Nephron progenitor cell (in vitro differentiated cells): ENCODE measurements around the gene PRPH2.
"Not testable (repeated sequence)": the region's sequence is repeated elsewhere in the genome, so short reads cannot be mapped to it uniquely, and the experiment has no call there.

ENCODE experiments used
- DNase-seq: peaks from one replicate; pipeline ENCODE4 v3.0.0; 2021
- H3K27ac Mint-ChIP-seq: 2 replicates; pipeline ENCODE4 v1.8.0; 2021; ENCODE audit warnings: mild to moderate bottlenecking, moderate library complexity, mixed read lengths
- H3K27me3 Mint-ChIP-seq: 2 replicates; pipeline ENCODE4 v1.8.0; 2021; ENCODE audit warnings: mild to moderate bottlenecking, low read depth, mixed read lengths; ENCODE audit not compliant: poor library complexity
- H3K36me3 Mint-ChIP-seq: 2 replicates; pipeline ENCODE4 v1.8.0; 2021; ENCODE audit warnings: low read depth, mixed read lengths
- H3K4me1 Mint-ChIP-seq: 2 replicates; pipeline ENCODE4 v1.8.0; 2021; ENCODE audit warnings: mixed read lengths
- H3K4me3 Mint-ChIP-seq: 2 replicates; pipeline ENCODE4 v1.8.0; 2021; ENCODE audit warnings: mild to moderate bottlenecking, moderate library complexity, mixed read lengths
- H3K9me3 Mint-ChIP-seq: 2 replicates; pipeline ENCODE4 v1.8.0; 2021; ENCODE audit warnings: mild to moderate bottlenecking, moderate library complexity, mixed read lengths
- CTCF ChIP-seq: fragments of 200-600 bp; sonication (generic); IDR thresholded peaks from 2 replicates; pipeline ENCODE4 v1.5.0; 2021; ENCODE audit warnings: antibody characterized with exemption

The PRPH2 gene

GRCh38 chr6:42708096-42708495 lies 14.3 kb downstream of the PRPH2 start:
- Mint-ChIP-seq H3K27ac (no peak overlapping the region), H3K36me3 (no peaks in the 10 kb centered on the region), H3K27me3 (peaks cover 6% of the 10 kb centered on the region), H3K4me3 (no peak overlapping the region), H3K4me1 (peaks cover 26% of the 10 kb centered on the region), H3K9me3 (peaks cover 25% of the 10 kb centered on the region)
- no peak for TF ChIP-seq CTCF
- DNase-seq, result no peak

GRCh38 chr6:42707595-42707994 lies 14.8 kb downstream of the PRPH2 start:
- H3K27ac Mint-ChIP-seq, result no peak overlapping the region
- peaks cover 6% of the 10 kb centered on the region for H3K27me3 Mint-ChIP-seq
- TF ChIP-seq CTCF, result no peak
- no peak overlapping the region for H3K4me3 Mint-ChIP-seq
- no peak for DNase-seq
- peaks cover 23% of the 10 kb centered on the region for H3K9me3 Mint-ChIP-seq
- no peaks in the 10 kb centered on the region for H3K36me3 Mint-ChIP-seq
- peaks cover 26% of the 10 kb centered on the region for H3K4me1 Mint-ChIP-seq

- H3K9me3 Mint-ChIP-seq, result no peaks in the 10 kb centered on the region
- no peak for TF ChIP-seq CTCF
- no peak overlapping the region for H3K4me3 Mint-ChIP-seq
- peaks cover 20% of the 10 kb centered on the region for H3K4me1 Mint-ChIP-seq
- DNase-seq, result no peak
- H3K27ac Mint-ChIP-seq, result no peak overlapping the region
- no peaks in the 10 kb centered on the region for H3K36me3 Mint-ChIP-seq
- peaks cover 9% of the 10 kb centered on the region for H3K27me3 Mint-ChIP-seq
These were observed 17.4 kb downstream of the PRPH2 start for GRCh38 chr6:42704937-42705374.

- Mint-ChIP-seq H3K27ac (peak overlapping the region; percentile 71), H3K4me3 (no peak overlapping the region), H3K27me3 (peaks cover 9% of the 10 kb centered on the region), H3K9me3 (no peaks in the 10 kb centered on the region), H3K4me1 (peaks cover 14% of the 10 kb centered on the region), H3K36me3 (no peaks in the 10 kb centered on the region)
- DNase-seq, result no peak
- no peak for TF ChIP-seq CTCF
These were observed 18.0 kb downstream of the PRPH2 start for GRCh38 chr6:42704251-42704936.

GRCh38 chr6:42702786-42703185 lies 19.6 kb downstream of the PRPH2 start:
- not testable (repeated sequence) for H3K27me3 Mint-ChIP-seq, H3K9me3 Mint-ChIP-seq, H3K36me3 Mint-ChIP-seq, DNase-seq, H3K27ac Mint-ChIP-seq, H3K4me3 Mint-ChIP-seq
- peaks cover 13% of the 10 kb centered on the region for H3K4me1 Mint-ChIP-seq

GRCh38 chr6:42702200-42702599 lies 20.2 kb downstream of the PRPH2 start:
- Mint-ChIP-seq H3K4me3 (no peak overlapping the region), H3K27ac (no peak overlapping the region), H3K27me3 (peaks cover 6% of the 10 kb centered on the region), H3K4me1 (peaks cover 13% of the 10 kb centered on the region), H3K9me3 (no peaks in the 10 kb centered on the region), H3K36me3 (no peaks in the 10 kb centered on the region)
- no peak for DNase-seq
- TF ChIP-seq CTCF, result no peak
